ENCODE measurements around the gene FBXL2.

DNA sequence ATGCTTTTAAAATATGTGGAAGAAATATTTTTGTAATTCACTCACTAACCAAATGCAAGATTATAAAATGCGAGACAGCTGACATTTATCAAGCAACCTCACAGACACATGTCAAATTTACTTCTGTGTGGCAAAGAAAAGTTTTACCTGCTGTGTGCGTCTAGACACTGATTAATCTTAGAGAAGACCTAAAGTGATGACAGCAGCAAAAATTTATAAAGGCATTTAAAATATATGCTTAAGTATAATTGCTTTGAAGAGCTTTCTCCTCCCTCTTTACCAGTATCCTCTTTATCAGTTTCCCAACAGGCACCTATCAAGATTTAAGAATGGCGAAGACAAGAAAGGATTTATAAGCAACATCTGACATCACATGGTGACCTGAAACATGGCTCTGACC lies 125.7 kb downstream of the FBXL2 start:
- TF ChIP-seq CTCF (IDR thresholded peaks at IDR 0.05) (no peak), POLR2A (IDR thresholded peaks at IDR 0.05) (no peak)
